ENCODE measurements around the gene PLEKHA6.

DNA sequence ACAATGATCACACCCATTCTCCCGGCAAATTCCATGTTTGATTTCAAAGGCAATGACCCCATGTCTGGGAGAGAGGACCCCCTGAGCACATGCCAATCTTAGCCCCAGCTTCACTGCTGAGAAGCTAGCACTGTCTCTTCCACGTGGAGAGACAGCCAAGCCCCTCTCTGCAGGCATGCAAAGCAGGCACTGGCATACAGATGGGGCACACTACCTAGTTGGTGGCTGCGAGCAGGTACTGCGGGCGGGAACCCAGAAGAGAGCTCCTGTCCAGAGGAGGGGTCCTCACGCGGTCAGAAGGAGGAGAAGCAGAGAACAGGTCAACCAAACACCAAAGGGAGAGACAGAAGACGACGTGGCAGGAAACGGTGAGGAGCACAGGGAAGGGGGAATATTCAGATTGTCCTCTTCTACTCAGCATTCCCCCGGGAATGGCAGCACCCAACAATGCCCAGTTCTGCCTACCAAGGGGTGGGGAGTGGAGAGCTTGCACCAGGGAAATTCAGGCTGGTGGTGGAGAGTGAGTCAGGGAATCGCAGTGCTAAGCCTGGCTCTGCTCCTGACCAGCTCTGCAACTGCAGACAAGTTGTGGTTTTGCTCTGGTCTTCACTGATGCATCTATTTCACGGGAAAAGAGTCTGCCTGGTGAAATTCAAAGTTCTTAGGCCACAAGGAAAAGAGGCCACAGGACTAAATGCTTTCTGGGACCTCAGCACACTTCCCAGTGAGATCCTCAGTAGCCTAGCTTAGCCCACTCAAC is 97.8 kb downstream of the PLEKHA6 start:
- TF ChIP-seq ZFP30 (CRISPR knock-in tag; IDR thresholded peaks at IDR 0.05) (no peak), ZNF565 (CRISPR knock-in tag; conservative IDR thresholded peaks at IDR 0.05; ENCODE audit: low read depth) (no peak), TOX (CRISPR knock-in tag; IDR thresholded peaks at IDR 0.05; ENCODE audit: borderline replicate concordance) (no peak), ZC3H10 (CRISPR knock-in tag; IDR thresholded peaks at IDR 0.05) (no peak), ISL1 (CRISPR knock-in tag; IDR thresholded peaks at IDR 0.05) (no peak), PPARA (CRISPR knock-in tag; IDR thresholded peaks at IDR 0.05; ENCODE audit: borderline replicate concordance) (no peak), SNAI2 (CRISPR knock-in tag; IDR thresholded peaks at IDR 0.05) (no peak)
- TF ChIP-seq, protein P1, sequence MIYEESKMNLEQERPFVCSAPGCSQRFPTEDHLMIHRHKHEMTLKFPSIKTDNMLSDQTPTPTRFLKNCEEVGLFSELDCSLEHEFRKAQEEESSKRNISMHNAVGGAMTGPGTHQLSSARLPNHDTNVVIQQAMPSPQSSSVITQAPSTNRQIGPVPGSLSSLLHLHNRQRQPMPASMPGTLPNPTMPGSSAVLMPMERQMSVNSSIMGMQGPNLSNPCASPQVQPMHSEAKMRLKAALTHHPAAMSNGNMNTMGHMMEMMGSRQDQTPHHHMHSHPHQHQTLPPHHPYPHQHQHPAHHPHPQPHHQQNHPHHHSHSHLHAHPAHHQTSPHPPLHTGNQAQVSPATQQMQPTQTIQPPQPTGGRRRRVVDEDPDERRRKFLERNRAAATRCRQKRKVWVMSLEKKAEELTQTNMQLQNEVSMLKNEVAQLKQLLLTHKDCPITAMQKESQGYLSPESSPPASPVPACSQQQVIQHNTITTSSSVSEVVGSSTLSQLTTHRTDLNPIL (CRISPR knock-in tag; IDR thresholded peaks at IDR 0.05; ENCODE audit: low read depth), result no peak
- TF ChIP-seq, protein P2, sequence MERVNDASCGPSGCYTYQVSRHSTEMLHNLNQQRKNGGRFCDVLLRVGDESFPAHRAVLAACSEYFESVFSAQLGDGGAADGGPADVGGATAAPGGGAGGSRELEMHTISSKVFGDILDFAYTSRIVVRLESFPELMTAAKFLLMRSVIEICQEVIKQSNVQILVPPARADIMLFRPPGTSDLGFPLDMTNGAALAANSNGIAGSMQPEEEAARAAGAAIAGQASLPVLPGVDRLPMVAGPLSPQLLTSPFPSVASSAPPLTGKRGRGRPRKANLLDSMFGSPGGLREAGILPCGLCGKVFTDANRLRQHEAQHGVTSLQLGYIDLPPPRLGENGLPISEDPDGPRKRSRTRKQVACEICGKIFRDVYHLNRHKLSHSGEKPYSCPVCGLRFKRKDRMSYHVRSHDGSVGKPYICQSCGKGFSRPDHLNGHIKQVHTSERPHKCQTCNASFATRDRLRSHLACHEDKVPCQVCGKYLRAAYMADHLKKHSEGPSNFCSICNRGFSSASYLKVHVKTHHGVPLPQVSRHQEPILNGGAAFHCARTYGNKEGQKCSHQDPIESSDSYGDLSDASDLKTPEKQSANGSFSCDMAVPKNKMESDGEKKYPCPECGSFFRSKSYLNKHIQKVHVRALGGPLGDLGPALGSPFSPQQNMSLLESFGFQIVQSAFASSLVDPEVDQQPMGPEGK (CRISPR knock-in tag; IDR thresholded peaks at IDR 0.05; ENCODE audit: borderline replicate concordance), result no peak
